ENCODE results near the gene ATXN10. TPM values are rescaled to one million over a fixed set of nuclear protein-coding genes. Genes with fewer than 3 reads are reported as not detected.
"Not testable (repeated sequence)": the region's sequence is repeated elsewhere in the genome, so short reads cannot be mapped to it uniquely, and the experiment has no call there.

The ATXN10 gene
- total and polyA plus RNA-seq, 12 donors = 11.8 to 169 (median 142) TPM

- no peak for DNase-seq
Observed at GRCh38 chr22:45793892-45794291, 122.3 kb downstream of the ATXN10 start.

GRCh38 chr22:45796009-45796408 is 124.4 kb downstream of the ATXN10 start:
- not testable (repeated sequence) for ATAC-seq
- 96 to 97% methylated on average over 9 of the region's 9 CpGs for WGBS, 2 donors

More at GRCh38 chr22:45793892-45794291, 122.3 kb downstream of the ATXN10 start:
- H3K4me1 ChIP-seq = peaks cover 0 to 5% (median 0%) of the 10 kb centered on the region in 9 donors
- ATAC-seq = no peak
- H3K9me3 ChIP-seq = peaks cover 0 to 44% (median 23%) of the 10 kb centered on the region in 11 donors
- intact Hi-C loops (cut with DNase I) = no loop called here
- H3K4me3 ChIP-seq = no peak overlapping the region
- H3K27me3 ChIP-seq = no peaks in the 10 kb centered on the region
- H3K27ac ChIP-seq = no peak overlapping the region
- 98% methylated on average over 2 of the region's 2 CpGs for WGBS, 2 donors
- H3K36me3 ChIP-seq = peaks cover 0 to 61% (median 7%) of the 10 kb centered on the region in 9 donors
- TF ChIP-seq CTCF (IDR thresholded peaks at IDR 0.05) = no peak

GRCh38 chr22:45799291-45799690 is 127.7 kb downstream of the ATXN10 start:
- Histone ChIP-seq H3K27me3 (no peaks in the 10 kb centered on the region), H3K36me3 (peaks cover 0 to 56% (median 0%) of the 10 kb centered on the region in 9 donors), H3K27ac (no peak overlapping the region), H3K9me3 (peaks cover 0 to 37% (median 23%) of the 10 kb centered on the region in 11 donors), H3K4me3 (no peak overlapping the region), H3K4me1 (no peaks in the 10 kb centered on the region)
- intact Hi-C loops (cut with DNase I) = no loop called here
- ATAC-seq (no peak), DNase-seq (no peak)
- TF ChIP-seq CTCF (IDR thresholded peaks at IDR 0.05) = no peak
- 95 to 96% methylated on average over 2 of the region's 2 CpGs for WGBS, 2 donors

More at GRCh38 chr22:45796009-45796408, 124.4 kb downstream of the ATXN10 start:
- H3K27ac ChIP-seq; H3K4me1 ChIP-seq; H3K27me3 ChIP-seq; H3K4me3 ChIP-seq; intact Hi-C loops (cut with DNase I); DNase-seq: not testable (repeated sequence)
- peaks cover 0 to 44% (median 23%) of the 10 kb centered on the region in 11 donors for H3K9me3 ChIP-seq
- H3K36me3 ChIP-seq = peaks cover 0 to 71% (median 7%) of the 10 kb centered on the region in 9 donors

GRCh38 chr22:45802054-45802453 is 130.4 kb downstream of the ATXN10 start:
- no peak for TF ChIP-seq CTCF (IDR thresholded peaks at IDR 0.05)
- H3K4me3 ChIP-seq = no peak overlapping the region
- no peak overlapping the region for H3K27ac ChIP-seq
- H3K4me1 ChIP-seq = peaks cover 0 to 14% (median 0%) of the 10 kb centered on the region in 9 donors
- DNase-seq (no peak), ATAC-seq (no peak)
- H3K27me3 ChIP-seq = no peaks in the 10 kb centered on the region
- intact Hi-C loops (cut with DNase I) = no loop called here
- WGBS, 2 donors = 96% methylated on average over 4 of the region's 4 CpGs
- H3K9me3 ChIP-seq = peaks cover 0 to 9% (median 0%) of the 10 kb centered on the region in 11 donors
- H3K36me3 ChIP-seq = peaks cover 0 to 31% (median 0%) of the 10 kb centered on the region in 9 donors

GRCh38 chr22:45804319-45804985 is 132.8 kb downstream of the ATXN10 start:
- DNase-seq (no peak), ATAC-seq (no peak)
- Histone ChIP-seq H3K36me3 (peaks cover 0 to 31% (median 7%) of the 10 kb centered on the region in 9 donors), H3K4me3 (no peak overlapping the region), H3K9me3 (no peaks in the 10 kb centered on the region), H3K27ac (no peak overlapping the region), H3K4me1 (peaks cover 0 to 14% (median 0%) of the 10 kb centered on the region in 9 donors), H3K27me3 (no peaks in the 10 kb centered on the region)
- 91 to 92% methylated on average over 6 of the region's 6 CpGs for WGBS, 2 donors
- TF ChIP-seq CTCF (IDR thresholded peaks at IDR 0.05) = no peak
- intact Hi-C loops (cut with DNase I) = no loop called here
